DMS53 (cell line): ENCODE results near the gene VWF.
"Not testable (repeated sequence)": the region's sequence is repeated elsewhere in the genome, so short reads cannot be mapped to it uniquely, and the experiment has no call there.

Experiments used
- DNase-seq: peaks from one replicate; lab custom pipeline; 2025; lab: John Stamatoyannopoulos, UW

VWF gene

DNA sequence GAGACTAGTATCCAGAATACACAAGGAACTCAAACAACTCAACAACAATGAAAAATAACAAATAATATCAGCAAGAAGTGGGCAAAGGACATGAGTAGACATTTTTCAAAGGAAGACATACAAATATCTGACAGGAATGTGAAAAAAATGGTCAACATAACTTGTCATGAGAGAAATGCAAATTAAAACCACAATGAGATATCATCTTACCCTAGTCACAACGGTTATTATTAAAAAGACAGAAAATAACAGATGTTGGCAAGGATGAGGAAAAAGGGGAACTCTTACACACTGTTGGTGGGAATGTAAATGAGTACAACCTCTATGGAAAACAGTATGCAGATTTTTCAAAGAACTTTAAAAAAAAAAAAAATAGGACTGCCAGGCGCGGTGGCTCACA is 20.4 kb downstream of the VWF start:
- DNase-seq, result no peak

DNA sequence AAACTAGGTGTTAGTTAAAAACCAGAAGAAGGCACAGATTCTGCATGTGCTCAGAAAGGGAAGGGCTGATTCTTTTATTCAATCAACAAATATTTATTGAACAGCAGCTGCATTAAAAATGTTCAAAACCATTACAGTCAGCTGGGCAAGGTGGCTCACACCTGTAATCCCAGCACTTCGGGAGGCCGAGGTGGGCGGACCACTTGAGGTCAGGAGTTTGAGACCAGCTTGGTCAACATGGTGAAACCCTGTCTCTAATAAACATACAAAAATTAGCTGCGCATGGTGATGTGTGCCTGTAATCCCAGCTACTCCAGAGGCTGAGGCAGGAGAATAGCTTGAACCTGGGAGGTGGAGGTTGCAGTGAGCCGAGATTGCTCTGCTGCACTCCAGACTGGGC is 22.4 kb downstream of the VWF start:
- not testable (repeated sequence) for DNase-seq

DNA sequence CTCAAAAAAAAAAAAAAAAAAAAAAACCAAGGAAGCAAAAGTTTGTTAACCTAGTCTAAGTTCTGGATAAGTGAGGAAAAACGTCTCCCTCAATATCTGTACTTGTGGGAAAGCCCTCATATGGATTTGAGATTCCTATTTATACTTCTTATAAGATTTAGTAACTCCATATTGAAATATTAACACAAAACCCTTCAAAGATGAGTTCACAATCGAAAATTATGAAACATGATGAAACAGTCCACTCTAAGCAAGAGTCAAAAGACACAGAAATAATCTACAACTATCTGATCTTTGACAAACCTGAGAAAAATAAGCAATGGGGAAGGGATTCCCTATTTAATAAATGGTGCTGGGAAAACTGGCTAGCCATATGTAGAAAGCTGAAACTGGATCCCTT is 25.2 kb downstream of the VWF start:
- DNase-seq, result no peak

GRCh38 chr12:6097411-6097810 is 27.1 kb downstream of the VWF start:
- DNase-seq, result no peak

- DNase-seq, result no peak
Observed at GRCh38 chr12:6096527-6096926, 27.9 kb downstream of the VWF start.

DNA sequence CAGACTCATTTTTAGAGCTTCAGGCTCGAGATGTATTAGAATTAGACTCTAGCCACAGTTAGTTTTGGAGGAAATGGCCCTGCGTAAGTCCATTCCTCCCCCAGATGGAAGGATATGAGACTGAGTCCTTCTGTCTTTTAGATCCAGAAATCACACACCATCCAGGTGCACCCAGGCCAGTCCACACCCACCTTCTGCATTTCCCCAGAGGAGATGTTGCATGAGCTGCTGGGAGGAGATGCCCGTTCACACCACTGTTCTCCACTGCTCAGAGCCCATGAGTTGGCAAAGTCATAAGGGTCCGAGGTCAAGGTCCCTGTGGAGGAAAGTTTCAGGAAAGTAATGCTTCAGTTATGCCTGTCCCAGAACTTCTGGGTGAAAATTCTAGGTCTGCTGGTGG is 29.2 kb downstream of the VWF start:
- DNase-seq, result no peak

DNA sequence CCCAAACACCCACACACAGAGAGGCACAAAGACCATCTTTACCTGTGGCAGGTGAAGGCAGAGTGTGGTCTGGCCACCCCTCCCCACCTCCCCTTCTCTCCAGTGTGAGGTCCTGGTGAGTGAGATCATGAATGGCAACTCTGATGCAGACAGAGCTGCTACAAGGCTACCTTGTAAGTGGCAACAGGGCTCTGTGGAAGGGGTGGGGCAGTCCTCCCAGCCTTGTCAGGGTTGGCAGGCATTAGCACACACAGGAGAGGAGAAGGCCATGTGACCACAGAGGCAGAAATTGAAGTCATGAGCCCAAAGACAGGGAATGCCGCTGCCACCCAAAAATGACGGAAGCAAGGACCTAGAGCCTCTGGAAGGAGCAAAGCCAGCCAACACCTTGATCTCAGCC is 30.7 kb downstream of the VWF start:
- no peak for DNase-seq

DNA sequence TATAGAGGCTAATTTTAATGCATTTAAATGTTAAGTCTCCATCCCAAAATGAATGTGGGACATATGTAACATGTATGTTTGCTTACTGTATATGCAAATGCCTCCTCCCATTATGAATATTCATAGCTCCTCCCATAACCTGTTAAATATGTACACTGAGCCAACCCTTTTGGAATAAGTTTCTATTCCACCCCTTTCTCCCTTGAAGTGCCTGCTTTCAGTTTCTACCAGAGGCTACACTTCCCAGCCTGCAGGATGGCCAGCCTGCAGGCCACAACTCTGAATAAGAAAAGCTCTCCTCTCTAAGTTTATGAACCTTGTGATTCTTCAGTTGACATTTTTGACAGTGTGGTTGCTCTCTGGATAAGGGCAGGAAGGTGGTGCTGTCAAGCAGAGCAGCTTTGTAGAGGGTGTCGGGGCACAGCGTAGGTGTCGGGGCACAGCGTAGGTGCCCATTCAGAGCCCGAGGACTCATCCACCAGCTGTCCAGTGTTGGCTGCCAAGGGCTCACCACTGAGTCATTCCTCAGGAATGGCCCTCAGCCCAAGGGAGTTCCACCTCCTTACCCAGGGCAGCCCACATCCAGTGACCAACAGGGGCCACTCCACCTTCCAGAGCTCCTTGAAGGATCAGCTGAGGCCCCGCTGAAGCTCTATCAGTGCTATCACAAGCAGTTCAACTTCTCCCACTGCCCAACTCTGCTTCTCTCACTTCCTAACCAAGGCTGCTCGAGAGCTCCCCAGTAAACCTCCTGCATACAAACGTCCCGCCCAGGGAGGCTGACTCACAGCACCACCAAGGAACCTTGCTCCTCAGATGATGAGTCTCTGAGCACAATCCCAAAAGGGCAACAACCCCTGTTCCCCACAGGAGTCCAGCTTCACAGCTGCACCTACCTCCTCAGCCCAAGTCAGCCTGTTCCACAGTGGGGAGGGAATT is 31.4 kb downstream of the VWF start:
- DNase-seq, result no peak

DNA sequence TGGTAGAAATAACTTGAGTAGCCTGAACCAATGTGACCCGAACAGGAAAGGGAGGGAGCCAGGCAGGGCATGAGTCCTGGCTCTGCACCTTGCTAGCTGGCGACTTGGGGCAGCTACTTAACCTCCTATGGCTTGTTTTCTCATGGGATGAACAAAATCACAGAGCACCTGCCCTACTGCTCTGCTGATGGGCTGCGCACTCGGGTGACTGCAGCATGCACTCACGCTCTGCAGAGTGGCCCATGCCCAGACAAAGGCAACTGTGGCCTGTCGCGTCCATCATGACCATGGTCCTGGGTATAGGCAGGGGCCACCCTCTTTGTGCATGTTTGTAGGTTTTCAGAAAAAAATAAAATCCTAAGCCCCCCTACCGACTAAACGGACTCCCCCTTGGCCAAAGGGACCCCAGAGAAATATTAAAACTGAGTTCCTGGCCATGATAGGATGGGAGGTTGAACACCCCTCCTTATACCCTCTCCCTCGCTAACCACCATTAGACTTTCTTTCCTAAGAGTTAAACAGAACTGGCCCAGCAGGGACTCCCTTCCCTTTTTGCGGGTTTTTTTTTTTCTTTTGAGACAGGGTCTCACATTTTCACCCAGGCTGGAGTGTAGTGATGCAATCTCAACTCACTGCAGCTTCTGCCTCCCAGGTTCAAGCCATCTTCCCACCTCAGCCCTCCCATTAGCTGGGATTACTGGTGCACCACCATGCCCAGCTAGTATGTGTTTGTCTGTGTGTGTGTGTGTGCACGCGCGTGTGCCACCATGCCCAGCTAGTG is 32.5 kb downstream of the VWF start:
- no peak for DNase-seq

DNA sequence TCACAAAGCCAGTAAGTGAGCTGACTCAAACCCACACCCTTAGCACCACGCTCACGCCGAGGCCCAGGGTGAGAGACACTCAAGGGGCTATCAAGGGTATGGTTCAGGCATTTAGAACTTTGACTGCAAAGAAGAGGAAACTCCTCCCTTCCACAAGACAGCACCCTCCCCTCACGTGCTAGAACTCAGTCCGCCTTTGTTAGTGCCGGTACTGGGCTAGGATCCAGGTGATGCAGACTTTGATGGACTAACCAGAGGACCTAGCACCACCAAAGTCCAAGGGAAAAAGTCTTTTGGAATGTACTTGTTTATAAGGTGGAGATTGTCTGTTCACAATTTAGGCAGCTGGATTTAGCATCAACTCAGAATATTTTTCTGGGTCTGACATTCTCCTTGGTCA is 33.7 kb downstream of the VWF start:
- DNase-seq, result no peak

GRCh38 chr12:6088921-6089747 is 35.3 kb downstream of the VWF start:
- DNase-seq, result peak; percentile 35

DNA sequence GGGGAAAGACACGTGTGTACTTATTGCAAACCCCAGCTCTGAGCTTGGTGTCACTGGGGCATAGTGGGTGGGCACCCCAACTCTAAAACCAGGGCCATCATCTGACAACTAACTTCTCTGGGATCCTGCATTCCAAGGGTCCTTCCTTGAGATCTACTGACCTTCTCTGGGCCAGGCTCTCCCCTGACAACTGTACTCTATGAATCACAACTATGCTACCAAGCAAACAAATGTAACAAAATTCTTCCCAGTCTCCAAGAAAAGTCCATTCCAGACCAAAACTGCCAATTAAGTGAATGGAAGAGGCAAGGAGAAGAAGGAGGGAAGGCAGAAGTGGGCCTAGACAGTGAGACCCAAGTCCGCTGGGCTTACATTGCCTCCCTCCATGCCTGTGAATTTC is 38.2 kb downstream of the VWF start:
- DNase-seq, result no peak

DNA sequence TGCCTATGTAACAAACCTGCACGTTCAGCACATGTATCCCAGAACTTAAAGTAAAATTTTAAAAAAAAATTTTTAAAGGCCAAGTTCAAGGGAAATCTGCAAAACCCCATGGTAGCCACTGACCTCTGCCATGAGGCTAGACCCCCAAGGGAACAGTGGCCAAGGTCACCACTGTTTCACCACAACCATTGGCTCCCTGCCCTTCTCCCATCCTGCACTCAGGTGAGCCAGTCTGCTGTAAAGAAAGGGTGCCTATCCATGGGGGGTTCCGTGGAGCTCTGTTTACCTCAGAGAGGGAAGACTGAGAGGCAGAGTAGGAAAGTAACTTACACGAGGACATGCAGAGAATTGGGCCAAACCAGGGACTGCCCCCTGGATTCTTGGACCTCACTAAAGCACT is 38.6 kb downstream of the VWF start:
- DNase-seq, result no peak

DNA sequence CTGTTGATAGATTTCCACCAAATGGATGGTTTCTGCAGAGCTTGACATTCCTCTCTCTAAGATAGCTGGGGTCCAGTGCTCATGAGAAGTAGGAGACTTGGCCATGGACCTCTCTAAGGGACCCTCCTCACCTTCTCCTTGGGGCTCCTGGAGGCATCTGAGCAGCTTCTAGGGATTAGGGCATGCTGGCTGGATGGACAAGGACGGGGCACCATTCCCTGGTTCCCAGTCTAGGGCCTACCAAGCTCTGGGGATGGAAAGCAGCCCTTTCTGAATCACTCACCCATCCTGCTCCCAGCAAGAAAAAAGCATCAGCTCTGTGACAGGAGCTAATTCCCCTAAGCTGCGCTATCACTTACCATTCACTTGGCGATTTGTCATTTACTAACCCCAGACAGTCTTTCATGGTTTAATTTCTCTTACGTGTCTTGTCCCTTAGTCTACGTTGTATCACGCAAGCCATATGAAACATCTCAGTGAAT is 39.5 kb downstream of the VWF start:
- DNase-seq, result no peak

- no peak for DNase-seq
Observed at GRCh38 chr12:6084261-6084968, 40.1 kb downstream of the VWF start.

DNA sequence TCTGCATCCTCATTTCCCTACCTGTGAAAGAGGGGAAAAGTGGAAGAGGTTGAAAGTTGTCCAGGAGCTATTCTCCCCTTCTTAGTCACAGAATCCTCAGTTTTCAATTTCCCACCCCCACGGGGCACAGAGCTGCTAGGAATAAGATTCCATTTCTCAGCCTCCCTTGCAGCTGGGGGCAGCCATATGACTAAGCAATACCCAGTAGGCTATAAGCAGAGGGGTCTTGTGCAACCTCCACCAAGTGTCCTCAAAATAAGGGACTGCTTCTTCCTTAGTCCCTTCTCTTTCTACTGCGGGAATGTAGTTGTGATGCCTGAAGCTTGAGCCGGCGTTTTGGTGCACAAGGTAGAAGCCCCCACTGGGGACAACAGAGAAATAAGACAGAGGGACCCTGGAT is 40.9 kb downstream of the VWF start:
- DNase-seq, result no peak

- DNase-seq, result no peak
Observed at GRCh38 chr12:6082613-6083012, 41.9 kb downstream of the VWF start.

DNA sequence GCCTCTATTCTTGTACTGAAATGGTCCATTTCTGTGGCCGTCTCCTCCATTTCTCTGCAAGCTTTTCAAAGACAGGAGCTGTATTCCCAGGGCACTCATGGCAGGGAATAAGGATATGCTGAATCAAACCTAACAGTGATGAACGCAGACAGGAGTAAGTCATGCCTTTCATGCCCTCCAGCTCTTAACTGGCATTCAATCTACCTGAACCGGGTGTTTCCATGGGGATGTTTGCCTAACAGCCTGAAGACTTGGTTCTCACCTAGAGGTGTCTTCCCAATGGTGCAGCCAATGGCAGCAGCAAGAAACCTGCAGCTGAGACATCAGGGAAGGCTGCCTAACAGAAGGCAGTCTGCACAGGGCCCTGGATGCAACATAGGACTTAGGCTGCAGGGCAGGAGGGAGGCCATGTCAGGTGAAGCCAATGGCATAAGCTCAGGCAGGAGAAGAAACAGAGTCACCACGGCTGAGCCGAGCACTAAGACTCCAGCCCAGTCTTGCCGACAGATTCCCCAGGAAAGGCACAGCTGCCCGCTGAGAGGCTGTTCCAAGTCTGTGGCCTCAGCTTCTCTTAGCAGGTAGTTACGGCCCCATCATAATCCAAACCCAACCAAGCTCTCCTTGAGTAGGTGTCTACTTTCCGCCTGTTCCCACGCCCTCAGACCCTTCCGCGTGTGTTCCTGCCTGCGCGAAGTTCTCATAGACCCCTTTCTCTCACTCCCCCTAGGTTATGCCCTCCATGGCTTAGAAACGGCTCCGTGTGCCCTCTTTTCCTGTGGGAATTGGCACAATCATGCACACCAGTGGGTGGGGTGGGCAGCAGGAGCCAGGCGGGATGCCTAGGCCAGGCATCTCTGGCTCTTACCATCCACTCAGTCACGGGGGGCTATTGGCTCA is 44.1 kb downstream of the VWF start:
- DNase-seq, result no peak

GRCh38 chr12:6078398-6079096 is 45.9 kb downstream of the VWF start:
- DNase-seq, result no peak

GRCh38 chr12:6077692-6078083 is 46.8 kb downstream of the VWF start:
- DNase-seq, result no peak
